Heart left ventricle (tissue), 16 donors: ENCODE data around the gene OLFML2B. TPM values are rescaled to one million over a fixed set of nuclear protein-coding genes. Genes with fewer than 3 reads are reported as not detected.

Experiments used
- ATAC-seq, 4 donors: fragments of 200-7000 bp; cut with Tn5 transposase; one replicate each; pipeline ENCODE4 v1.9.1; 2020 to 2022; ENCODE audit warnings: moderate library complexity in 4 of 4, mild to moderate bottlenecking in 3 of 4, moderate number of reproducible peaks in 1 of 4
- DNase-seq, 5 donors: peaks; one replicate each; pipeline ENCODE4 v3.0.0-alpha.2; 2020
- H3K27ac ChIP-seq, 12 donors: fragments of 200-600 bp; sonication (generic) in 4 of 12; one replicate each; pipeline versions ENCODE4 v1.5.0 to v1.8.0; 2016 to 2022; ENCODE audit warnings: mild to moderate bottlenecking in 2 of 12
- H3K27me3 ChIP-seq, 9 donors: fragments of 200-600 bp; sonication (generic) in 2 of 9; one replicate each; pipeline versions ENCODE4 v1.5.1 to v1.8.0; 2016 to 2022; ENCODE audit warnings: mild to moderate bottlenecking in 3 of 9
- H3K36me3 ChIP-seq, 9 donors: fragments of 200-600 bp; sonication (generic) in 2 of 9; one replicate each; pipeline versions ENCODE4 v1.5.0 to v1.8.0; 2018 to 2022; ENCODE audit warnings: mild to moderate bottlenecking in 2 of 9
- H3K4me1 ChIP-seq, 12 donors: fragments of 200-600 bp; sonication (generic) in 4 of 12; one replicate each; pipeline versions ENCODE4 v1.5.0 to v1.8.0; 2016 to 2022; ENCODE audit warnings: mild to moderate bottlenecking in 3 of 12
- H3K4me3 ChIP-seq, 12 donors: fragments of 200-600 bp; sonication (generic) in 4 of 12; one replicate each; pipeline versions ENCODE4 v1.5.0 to v1.8.0; 2017 to 2022; ENCODE audit warnings: mild to moderate bottlenecking in 9 of 12, moderate library complexity in 4 of 12
- H3K9me3 ChIP-seq, 12 donors: fragments of 200-600 bp; sonication (generic) in 4 of 12; one replicate each; pipeline versions ENCODE4 v1.5.0 to v1.8.0; 2016 to 2022; ENCODE audit warnings: mild to moderate bottlenecking in 1 of 12
- POLR2A ChIP-seq, 2 donors: fragments of 450-650 bp; IDR thresholded peaks; one replicate each; pipeline ENCODE4 v1.6.1; 2017; ENCODE audit warnings: antibody characterized with exemption in 2 of 2, mild to moderate bottlenecking in 2 of 2, moderate library complexity in 2 of 2
- WGBS, 4 donors: extraction: QIAGEN DNeasy Blood & Tissue Kit in 2 of 4; methylation state at CpG; one replicate each; pipeline versions ENCODE4 v1.1.5 to v1.1.7; 2013 to 2018; 5-methylcytosine and 5-hydroxymethylcytosine counted together
- intact Hi-C, 10 donors: fragments of 100-400 bp; cut with DNase I; formaldehyde crosslinking; loops; one replicate each; pipeline versions ENCODE4 v1.11.1 to v1.14.2; 2022
- long read RNA-seq, 3 donors: library from polyadenylated mRNA; unstranded; transcript quantifications; one replicate each; pipeline ENCODE4 v2.0.0, GENCODE V29; 2020 to 2021
- polyA plus RNA-seq, 2 donors: library from polyadenylated mRNA; stranded (reverse); fragments of 200-250 nt; gene quantifications; one replicate each; pipeline ENCODE4 v1.2.3, GENCODE V29; 2013
- total RNA-seq, 9 donors: library from RNA; depleted of rRNA in 2 of 9; stranded (reverse); fragments of >200 nt in 2 of 9; fragmentation: NEBNext Ultra II Directional in 3 of 9; extraction: Animal tissue kit (Norgen Biotek cat#: 25700) in 3 of 9; gene quantifications; one replicate each; pipeline versions ENCODE4 v1.1.0 to v1.2.4, GENCODE V29; 2016 to 2023
- TF ChIP-seq, protein P1 (sequence below), 12 donors: fragments of 200-600 bp; sonication (generic) in 4 of 12; IDR thresholded peaks; one replicate each; pipeline versions ENCODE4 v1.5.0 to v1.8.0; 2018 to 2022; ENCODE audit warnings: antibody characterized with exemption in 12 of 12, mild to moderate bottlenecking in 5 of 12
- donor health status: ischemic (EF 13 %, LVEDD 7.1; RV severe dilation, severe dysfunction).
- donor health status: healthy with polysubstance abuse.
- donor health status: DM: no; HTN: yes; CAD: no.
- donor health status: DM: no; HTN: no; CAD: no.
- donor health status: ischemic (EF 25% LVEDD 6.9; RV normal size, moderate dysfunction).
- donor health status: ischemic (EF 25% LVEDD 5.7; RV mildly dilated, moderate dysfunction).
- donor health status: healthy.
- donor health status: DM: yes; HTN: yes; CAD: no.
- donor health status: ischemic (EF 35%, LVEDD 5.7; RV mildly dilated, moderate dysfunction).
- donor health status: nonischemic (EF 11% LVEDD 7.7; RV severe dilation, severe dysfunction).
- donor health status: DM: yes; HTN: yes; CAD: no.
- donor health status: PGD.
- donor health status: ischemic (EF 29% LVEDD 5.4; RV normal size, mild dysfunction).
- donor health status: nonischemic (EF 23%, LVEDD 6.1; RV moderate dilation, normal function).

Gene OLFML2B
- 10 to 100 TPM in 2 of 9 donors, 1 to 10 TPM in 5, under 1 TPM in 2; 0.75 to 39.2 (median 2.9) TPM for total RNA-seq
- polyA plus RNA-seq, result 1 to 10 TPM in 1 of 2 donors, under 1 TPM in 1; 0.91 to 2.8 TPM
- long read RNA-seq, donor 1, partial matches to known transcripts, result 1 of 2 reads
- long read RNA-seq, donor 1, other reads (novel, unspliced or antisense), result 0 of 2 reads
- long read RNA-seq, donor 2, partial matches to known transcripts, result 2 of 2 reads
- long read RNA-seq, donor 2, other reads (novel, unspliced or antisense), result 0 of 2 reads
- long read RNA-seq, donor 3, partial matches to known transcripts, result 0 of 1 reads
- long read RNA-seq, donor 3, other reads (novel, unspliced or antisense), result 1 of 1 reads

DNA sequence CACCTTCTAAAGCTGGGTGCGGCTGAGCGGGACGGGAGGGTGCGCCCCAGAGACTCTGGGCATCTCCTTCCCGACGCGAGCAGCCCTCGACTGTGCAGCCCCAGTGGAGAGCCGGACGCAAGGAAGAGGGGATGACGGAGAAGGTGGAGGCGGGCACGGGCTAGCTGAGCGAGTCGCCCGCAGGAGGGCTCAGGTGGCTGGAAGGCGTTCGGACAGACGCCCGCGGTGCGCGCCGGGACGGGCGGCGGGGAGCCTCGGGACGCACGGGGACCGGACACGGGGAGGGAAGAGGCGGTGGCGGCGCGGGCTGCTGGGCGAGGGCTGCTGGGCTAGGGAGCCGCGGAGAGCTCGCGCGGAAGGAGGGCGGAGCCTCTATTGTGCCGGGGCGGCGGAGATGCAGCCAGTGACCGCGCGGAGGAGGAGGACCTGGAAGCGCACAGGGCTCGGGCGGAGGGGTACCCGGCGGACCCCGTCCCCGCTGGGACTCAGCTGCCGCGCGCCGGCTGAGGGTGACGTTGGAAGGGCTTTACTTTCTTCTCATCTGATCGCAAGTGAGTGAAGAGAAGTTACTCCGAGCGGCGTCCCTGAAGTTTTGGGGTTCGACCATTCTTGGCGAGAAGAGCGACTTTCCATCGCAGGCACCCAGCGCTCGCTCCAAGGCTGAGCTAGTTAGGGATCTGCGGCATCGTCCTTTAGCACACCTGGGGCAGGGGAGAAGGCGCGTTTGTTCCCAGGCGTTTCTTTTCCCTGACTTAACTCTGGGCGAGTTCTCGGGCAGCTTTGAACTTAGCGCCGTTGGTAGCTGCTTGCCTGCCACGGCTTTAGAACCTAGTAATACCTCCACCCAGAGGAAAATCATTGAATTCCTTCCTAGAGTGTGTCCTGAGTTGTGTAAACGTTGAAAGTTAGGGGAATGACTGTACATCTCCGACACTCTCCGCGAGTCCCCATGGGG, at the start of gene OLFML2B:
Gene OLFML2B (minus strand): TSS at position 323 of the 955 bp plus-strand sequence. CDS start 439 bp downstream, outside the sequence.
- 1 to 4% (median 1%) methylated on average over 21 to 85 of the region's 85 CpGs for WGBS, 4 donors
- intact Hi-C loops, result loop anchor here in 5 of 10 donors (1.0 to 10.0 kb wide), 5 partner anchors 32 to 159 kb away; no protein-coding TSS in a partner anchor
- peaks cover 0 to 15% (median 0%) of the 10 kb centered on the region in 9 donors for H3K27me3 ChIP-seq

DNA sequence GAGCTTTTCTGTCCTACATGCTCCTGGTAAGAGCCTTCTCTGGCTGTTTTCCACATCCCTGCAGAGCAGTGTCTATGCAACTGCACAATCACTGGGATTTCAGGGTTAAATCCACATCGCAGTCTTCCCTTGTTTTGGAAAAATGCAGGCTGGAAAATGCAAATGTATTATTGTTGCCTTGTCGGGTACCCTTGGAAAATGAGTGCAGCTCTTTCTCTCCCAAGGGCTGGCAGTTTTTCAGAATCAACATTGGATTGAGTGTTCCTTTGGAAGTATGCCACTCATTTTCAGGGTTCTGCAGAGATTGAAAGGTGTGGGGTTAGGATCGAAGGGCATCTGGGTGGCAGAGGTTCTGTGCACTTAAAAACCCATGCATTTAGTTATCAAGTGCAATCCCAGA, 49.1 kb upstream of the OLFML2B start:
- Histone ChIP-seq H3K27ac (no peak overlapping the region), H3K27me3 (peaks cover 0 to 63% (median 4%) of the 10 kb centered on the region in 9 donors), H3K4me1 (peaks cover 0 to 34% (median 6%) of the 10 kb centered on the region in 12 donors), H3K9me3 (peaks cover 0 to 7% (median 0%) of the 10 kb centered on the region in 12 donors), H3K36me3 (no peaks in the 10 kb centered on the region), H3K4me3 (no peak overlapping the region)
- intact Hi-C loops, result loop anchor here in 2 of 10 donors (5.0 kb wide), 2 partner anchors 60 to 160 kb away; no protein-coding TSS in a partner anchor
- 28 to 43% (median 34%) methylated on average over 3 of the region's 3 CpGs for WGBS, 4 donors
- TF ChIP-seq, protein P1, sequence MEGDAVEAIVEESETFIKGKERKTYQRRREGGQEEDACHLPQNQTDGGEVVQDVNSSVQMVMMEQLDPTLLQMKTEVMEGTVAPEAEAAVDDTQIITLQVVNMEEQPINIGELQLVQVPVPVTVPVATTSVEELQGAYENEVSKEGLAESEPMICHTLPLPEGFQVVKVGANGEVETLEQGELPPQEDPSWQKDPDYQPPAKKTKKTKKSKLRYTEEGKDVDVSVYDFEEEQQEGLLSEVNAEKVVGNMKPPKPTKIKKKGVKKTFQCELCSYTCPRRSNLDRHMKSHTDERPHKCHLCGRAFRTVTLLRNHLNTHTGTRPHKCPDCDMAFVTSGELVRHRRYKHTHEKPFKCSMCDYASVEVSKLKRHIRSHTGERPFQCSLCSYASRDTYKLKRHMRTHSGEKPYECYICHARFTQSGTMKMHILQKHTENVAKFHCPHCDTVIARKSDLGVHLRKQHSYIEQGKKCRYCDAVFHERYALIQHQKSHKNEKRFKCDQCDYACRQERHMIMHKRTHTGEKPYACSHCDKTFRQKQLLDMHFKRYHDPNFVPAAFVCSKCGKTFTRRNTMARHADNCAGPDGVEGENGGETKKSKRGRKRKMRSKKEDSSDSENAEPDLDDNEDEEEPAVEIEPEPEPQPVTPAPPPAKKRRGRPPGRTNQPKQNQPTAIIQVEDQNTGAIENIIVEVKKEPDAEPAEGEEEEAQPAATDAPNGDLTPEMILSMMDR (IDR thresholded peaks at IDR 0.05), result no peak
- no peak for TF ChIP-seq POLR2A (IDR thresholded peaks at IDR 0.05)
- ATAC-seq (no peak), DNase-seq (no peak)

More for the DNA sequence above, at the start of gene OLFML2B:
- ATAC-seq (peak; percentile 76 to 92 (median 88)), DNase-seq (peak; percentile 71 to 90 (median 78))
- H3K36me3 ChIP-seq, result peaks cover 0 to 6% (median 0%) of the 10 kb centered on the region in 9 donors
- no peaks in the 10 kb centered on the region for H3K9me3 ChIP-seq
- peak within 1 kb of the TSS in 6 of 12 donors; percentile 42 to 83 (median 55) for H3K27ac ChIP-seq
- peaks cover 0 to 52% (median 29%) of the 10 kb centered on the region in 12 donors for H3K4me1 ChIP-seq
- H3K4me3 ChIP-seq, result peak within 1 kb of the TSS; percentile 37 to 76 (median 58)
- TF ChIP-seq POLR2A (IDR thresholded peaks at IDR 0.05), result no peak
- TF ChIP-seq, protein P1 (IDR thresholded peaks at IDR 0.05), result peak in 5 of 12 donors; percentile 8 to 40 (median 31)

DNA sequence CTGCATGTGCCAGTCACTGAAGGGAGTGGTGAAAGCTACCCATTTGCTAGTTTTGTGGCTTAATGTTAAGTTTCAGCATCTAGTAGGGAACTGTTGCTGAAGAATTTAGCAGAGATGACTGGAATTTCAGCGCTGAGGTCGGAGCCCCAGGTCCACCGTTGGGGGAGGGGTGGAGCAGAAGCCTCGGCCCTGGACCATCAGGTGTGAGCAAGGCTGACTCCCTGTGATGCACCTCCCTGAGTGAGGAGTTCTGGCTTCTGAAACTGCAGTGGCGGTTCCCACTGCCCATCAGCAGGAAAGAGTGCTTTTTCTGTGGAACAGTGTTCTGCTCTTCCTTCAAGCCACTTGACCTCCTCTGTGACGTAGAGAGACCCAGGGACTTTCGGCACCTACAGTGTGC, 47.2 kb upstream of the OLFML2B start:
- Histone ChIP-seq H3K4me1 (peaks cover 0 to 37% (median 7%) of the 10 kb centered on the region in 12 donors), H3K36me3 (no peaks in the 10 kb centered on the region), H3K27ac (no peak overlapping the region), H3K4me3 (peak overlapping the region in 10 of 12 donors; percentile 56 to 86 (median 67)), H3K27me3 (peaks cover 0 to 71% (median 4%) of the 10 kb centered on the region in 9 donors), H3K9me3 (peaks cover 0 to 7% (median 0%) of the 10 kb centered on the region in 12 donors)
- WGBS, 4 donors, result 18 to 35% (median 30%) methylated on average over 7 of the region's 7 CpGs
- TF ChIP-seq POLR2A (IDR thresholded peaks at IDR 0.05), result no peak
- TF ChIP-seq, protein P1 (IDR thresholded peaks at IDR 0.05), result no peak
- ATAC-seq (no peak), DNase-seq (no peak)
- intact Hi-C loops, result loop anchor here in 2 of 10 donors (5.0 kb wide), 2 partner anchors 61 to 161 kb away; no protein-coding TSS in a partner anchor
